ENCODE data around the gene CLIC3.
"Not testable (repeated sequence)": the region's sequence is repeated elsewhere in the genome, so short reads cannot be mapped to it uniquely, and the experiment has no call there.

GRCh38 chr9:137033481-137033880 lies 37.1 kb upstream of the CLIC3 start:
- TF ChIP-seq CTCF, EZH2 (IDR thresholded peaks at IDR 0.05): not testable (repeated sequence)
